H1 (cell line): Measurements from ENCODE around the gene AQP11. TPM values are rescaled to one million over a fixed set of nuclear protein-coding genes. Genes with fewer than 3 reads are reported as not detected.

ENCODE experiments used
- CTCF ChIA-PET: fragments of 300-600 bp; sonication (Branson Sonifier 250); formaldehyde crosslinking; loops from one replicate; lab custom pipeline; 2021; ENCODE audit not compliant: partially characterized antibody; lab: Charles Lee
- POLR2A ChIA-PET: fragments of 300-600 bp; sonication (Branson Sonifier 250); formaldehyde crosslinking; loops from one replicate; lab custom pipeline; 2021; ENCODE audit warnings: inconsistent platforms; ENCODE audit not compliant: partially characterized antibody; lab: Charles Lee
- DNase-seq, 2 experiments: peaks; one replicate each; pipeline versions ENCODE4 v3.0.0 to v3.0.0-alpha.2; 2010 to 2022; ENCODE audit warnings: low spot score in 2 of 2, low read depth in 1 of 2, mixed read lengths in 1 of 2
- FAIRE-seq: peaks from 2 replicates; lab custom pipeline; 2011; peaks lifted over from hg19 to GRCh38; lab: Jason Lieb, UNC
- H2AFZ ChIP-seq: 2 replicates; pipeline ENCODE4 v1.8.1; 2012; ENCODE audit warnings: low read length, inconsistent platforms
- H2AK5ac ChIP-seq: 2 replicates; pipeline ENCODE4 v1.6.1; 2013; ENCODE audit warnings: low read depth, low read length
- H2BK120ac ChIP-seq: replicated peaks from 2 replicates; pipeline ENCODE3; 2013; ENCODE audit warnings: low read depth, low read length, inconsistent platforms
- H2BK12ac ChIP-seq: 2 replicates; pipeline ENCODE4 v1.6.1; 2013; ENCODE audit warnings: low read depth, low read length
- H2BK15ac ChIP-seq: 2 replicates; pipeline ENCODE4 v1.6.1; 2013; ENCODE audit warnings: low read length
- H2BK20ac ChIP-seq: 2 replicates; pipeline ENCODE4 v1.6.1; 2013; ENCODE audit warnings: low read length
- H2BK5ac ChIP-seq: 2 replicates; pipeline ENCODE4 v1.6.1; 2013; ENCODE audit warnings: low read depth, low read length
- H3K14ac ChIP-seq: 2 replicates; pipeline ENCODE4 v1.6.1; 2013; ENCODE audit warnings: inconsistent platforms; ENCODE audit not compliant: insufficient read length
- H3K18ac ChIP-seq: 2 replicates; pipeline ENCODE4 v1.6.1; 2013; ENCODE audit warnings: low read length; ENCODE audit errors: extremely low read depth
- H3K23ac ChIP-seq: 2 replicates; pipeline ENCODE4 v1.6.1; 2013; ENCODE audit warnings: inconsistent platforms; ENCODE audit not compliant: insufficient read length
- H3K23me2 ChIP-seq: 2 replicates; pipeline ENCODE4 v1.6.1; 2013; ENCODE audit warnings: low read depth, low read length
- H3K27ac ChIP-seq: 2 replicates; pipeline ENCODE4 v1.6.1; 2011; ENCODE audit warnings: low read depth, low read length, inconsistent platforms
- H3K27me3 ChIP-seq, 4 experiments: replicated peaks in 1 of 4; 1 replicate in 1 of 4; 2 replicates in 3 of 4; pipeline versions ENCODE4 v1.6.1 to v1.8.1; 2011 to 2013; ENCODE audit warnings: low read length in 3 of 4, mild to moderate bottlenecking in 3 of 4, inconsistent platforms in 2 of 4, mixed read lengths in 2 of 4, moderate library complexity in 1 of 4; ENCODE audit not compliant: control insufficient read depth in 3 of 4, insufficient read depth in 3 of 4; ENCODE audit errors: extremely low read depth in 1 of 4
- H3K36me3 ChIP-seq, 4 experiments: 2 replicates each; pipeline versions ENCODE4 v1.6.1 to v1.8.1; 2011 to 2013; ENCODE audit warnings: mild to moderate bottlenecking in 4 of 4, low read length in 3 of 4, moderate library complexity in 2 of 4, control low read depth in 1 of 4, inconsistent platforms in 1 of 4; ENCODE audit not compliant: insufficient read depth in 4 of 4, control insufficient read depth in 2 of 4
- H3K4ac ChIP-seq: replicated peaks from 2 replicates; pipeline ENCODE3; 2013; ENCODE audit warnings: low read length, low read depth, mixed read lengths, inconsistent platforms; ENCODE audit not compliant: insufficient read length
- H3K4me1 ChIP-seq, 4 experiments: replicated peaks in 1 of 4; 1 replicate in 1 of 4; 2 replicates in 3 of 4; pipeline versions ENCODE4 v1.6.1 to v1.8.1; 2011 to 2013; ENCODE audit warnings: low read length in 3 of 4, inconsistent platforms in 2 of 4, mixed read lengths in 1 of 4; ENCODE audit not compliant: insufficient read depth in 4 of 4, control insufficient read depth in 3 of 4
- H3K4me2 ChIP-seq, 2 experiments: 2 replicates each; pipeline versions ENCODE4 v1.6.1 to v1.8.1; 2011 to 2013; ENCODE audit warnings: low read depth in 2 of 2, low read length in 2 of 2, control low read depth in 1 of 2, inconsistent platforms in 1 of 2, mild to moderate bottlenecking in 1 of 2; ENCODE audit not compliant: insufficient read depth in 1 of 2
- H3K4me3 ChIP-seq, 4 experiments: fragments of 200-600, 300-600 bp in 1 of 4; sonication (generic), shearing (Covaris generic), sonication (Bioruptor Twin) in 1 of 4; 2 replicates each; pipeline versions ENCODE4 v1.5.1 to v1.8.1; 2011 to 2016; ENCODE audit warnings: low read length in 4 of 4, low read depth in 3 of 4, control low read depth in 2 of 4, inconsistent platforms in 2 of 4, mild to moderate bottlenecking in 2 of 4, mixed read lengths in 1 of 4, moderate library complexity in 1 of 4; ENCODE audit not compliant: insufficient read depth in 2 of 4; ENCODE audit errors: extremely low read depth in 1 of 4
- H3K56ac ChIP-seq: replicated peaks from 2 replicates; pipeline ENCODE3; 2013; ENCODE audit warnings: low read depth, mild to moderate bottlenecking, mixed read lengths, low read length, inconsistent platforms; ENCODE audit not compliant: insufficient read length
- H3K79me1 ChIP-seq: 2 replicates; pipeline ENCODE4 v1.6.1; 2013; ENCODE audit warnings: low read depth, low read length, control low read depth
- H3K79me2 ChIP-seq, 2 experiments: 2 replicates each; pipeline versions ENCODE4 v1.6.1 to v1.8.1; 2012 to 2013; ENCODE audit warnings: low read length in 2 of 2, mild to moderate bottlenecking in 2 of 2, inconsistent platforms in 1 of 2; ENCODE audit not compliant: insufficient read depth in 2 of 2, control insufficient read depth in 1 of 2
- H3K9ac ChIP-seq, 4 experiments: replicated peaks in 1 of 4; 1 replicate in 1 of 4; 2 replicates in 3 of 4; pipeline versions ENCODE4 v1.6.1 to v1.8.1; 2011 to 2013; ENCODE audit warnings: low read depth in 3 of 4, low read length in 3 of 4, control low read depth in 2 of 4, mild to moderate bottlenecking in 2 of 4, moderate library complexity in 2 of 4, inconsistent platforms in 1 of 4; ENCODE audit errors: extremely low read depth in 1 of 4
- H3K9me3 ChIP-seq, 2 experiments: 2 replicates each; pipeline versions ENCODE4 v1.6.1 to v1.8.1; 2012 to 2013; ENCODE audit warnings: mild to moderate bottlenecking in 2 of 2, moderate library complexity in 2 of 2, control low read depth in 1 of 2, inconsistent platforms in 1 of 2, low read depth in 1 of 2, low read length in 1 of 2, mixed read lengths in 1 of 2; ENCODE audit not compliant: insufficient read depth in 2 of 2
- H4K20me1 ChIP-seq, 2 experiments: replicated peaks in 1 of 2; 2 replicates each; pipeline versions ENCODE3 to v1.8.1; 2011 to 2013; ENCODE audit warnings: inconsistent platforms in 2 of 2, low read length in 2 of 2, mild to moderate bottlenecking in 1 of 2; ENCODE audit not compliant: insufficient read depth in 2 of 2, control insufficient read depth in 1 of 2
- H4K5ac ChIP-seq: 2 replicates; pipeline ENCODE4 v1.6.1; 2013; ENCODE audit warnings: low read length, low read depth, mixed read lengths, inconsistent platforms; ENCODE audit not compliant: insufficient read length
- H4K8ac ChIP-seq: 2 replicates; pipeline ENCODE4 v1.8.0; 2013; ENCODE audit warnings: mild to moderate bottlenecking, moderate library complexity, low read length, inconsistent platforms; ENCODE audit not compliant: insufficient read depth; ENCODE audit errors: extremely low read depth
- H4K91ac ChIP-seq: replicated peaks from 2 replicates; pipeline ENCODE3; 2013; ENCODE audit warnings: low read length, mixed read lengths, inconsistent platforms; ENCODE audit not compliant: insufficient read length
- BACH1 ChIP-seq: IDR thresholded peaks from 2 replicates; pipeline ENCODE4 v1.6.1; 2012; ENCODE audit warnings: low read length, improper control_type of control experiment
- CBX5 ChIP-seq: fragments of 300-800, 300-1000 bp; sonication (generic); IDR thresholded peaks from 2 replicates; pipeline ENCODE4 v1.7.1; 2016; ENCODE audit warnings: antibody characterized with exemption, low read length, low read depth
- CREB1 ChIP-seq: IDR thresholded peaks from 2 replicates; pipeline ENCODE4 v1.6.1; 2012; ENCODE audit warnings: inconsistent platforms
- EGR1 ChIP-seq: IDR thresholded peaks from 2 replicates; pipeline ENCODE4 v1.6.1; 2011; ENCODE audit warnings: low read depth, low read length, borderline replicate concordance
- EZH2 ChIP-seq: fragments of 200-600 bp; sonication (generic); IDR thresholded peaks from 2 replicates; pipeline ENCODE4 v1.7.1; 2012; ENCODE audit warnings: low read depth, mild to moderate bottlenecking, moderate library complexity, low read length, inconsistent platforms; ENCODE audit not compliant: severe bottlenecking
- FOSL1 ChIP-seq: IDR thresholded peaks from 2 replicates; pipeline ENCODE4 v1.6.1; 2011; ENCODE audit warnings: mild to moderate bottlenecking, low read depth, low read length, moderate library complexity; ENCODE audit not compliant: insufficient read depth
- KDM4A ChIP-seq: IDR thresholded peaks from one replicate; pipeline ENCODE4 v1.7.1; 2012; ENCODE audit warnings: low read depth, mild to moderate bottlenecking, moderate library complexity, low read length, inconsistent platforms; ENCODE audit not compliant: severe bottlenecking
- SIX5 ChIP-seq: IDR thresholded peaks from 2 replicates; pipeline ENCODE4 v1.6.1; 2011; ENCODE audit warnings: mild to moderate bottlenecking, low read depth, low read length
- SP4 ChIP-seq: IDR thresholded peaks from 2 replicates; pipeline ENCODE4 v1.6.1; 2012; ENCODE audit warnings: low read length, inconsistent platforms
- ZNF274 ChIP-seq: IDR thresholded peaks from 2 replicates; pipeline ENCODE4 v1.7.0; 2012; ENCODE audit warnings: low read length, borderline replicate concordance; ENCODE audit errors: extremely low read depth
- WGBS, 2 experiments: shearing (Covaris generic) in 1 of 2; methylation state at CpG; one replicate each; pipeline versions ENCODE4 v1.1.6 to v1.1.7; 2013 to 2015; ENCODE audit warnings: low lambda C conversion rate in 2 of 2, mixed read lengths in 2 of 2, inconsistent platforms in 1 of 2, low coverage in 1 of 2, missing lambda C conversion rate in 1 of 2; ENCODE audit not compliant: insufficient replicate concordance in 2 of 2, insufficient coverage in 1 of 2, insufficient read length in 1 of 2; ENCODE audit errors: extremely low coverage in 1 of 2, missing lambda C conversion rate in 1 of 2; 5-methylcytosine and 5-hydroxymethylcytosine counted together
- polyA plus RNA-seq, 7 experiments: library from polyadenylated mRNA; depleted of rRNA in 3 of 7; stranded (reverse) in 5 of 7; unstranded in 2 of 7; fragments of >200 nt in 5 of 7; fragments of 200-250 nt in 2 of 7; gene quantifications; 1 replicate in 5 of 7; 2 replicates in 1 of 7; 4 replicates in 1 of 7; pipeline versions ENCODE4 v1.2.1 to v1.2.3, GENCODE V29; 2011 to 2013; ENCODE audit warnings: missing spikeins in 2 of 7, mixed read lengths in 2 of 7
- total RNA-seq: library from RNA; stranded (reverse); fragmentation: NEBNext Ultra II Directional; extraction: Animal tissue kit (Norgen Biotek cat#: 25700); gene quantifications from 2 replicates; pipeline ENCODE4 v1.2.1, GENCODE V29; 2021
- TF ChIP-seq, protein P1 (sequence below), 3 experiments: IDR thresholded peaks; 1 replicate in 2 of 3; 2 replicates in 1 of 3; pipeline versions ENCODE4 v1.5.1 to v1.6.1; 2011; ENCODE audit warnings: low read length in 3 of 3, mild to moderate bottlenecking in 3 of 3, inconsistent platforms in 2 of 3, low read depth in 1 of 3, moderate library complexity in 1 of 3; ENCODE audit not compliant: insufficient read depth in 1 of 3; ENCODE audit errors: control extremely low read depth in 1 of 3
- TF ChIP-seq, protein P2 (sequence below): IDR thresholded peaks from 2 replicates; pipeline ENCODE4 v1.6.1; 2012; ENCODE audit warnings: inconsistent platforms

AQP11 gene
- total and polyA plus RNA-seq, 2 of the 8 experiments (the other 6 are each of a cell fraction or from before 2014, with no cell fraction given), result 1.1 to 1.6 TPM

DNA sequence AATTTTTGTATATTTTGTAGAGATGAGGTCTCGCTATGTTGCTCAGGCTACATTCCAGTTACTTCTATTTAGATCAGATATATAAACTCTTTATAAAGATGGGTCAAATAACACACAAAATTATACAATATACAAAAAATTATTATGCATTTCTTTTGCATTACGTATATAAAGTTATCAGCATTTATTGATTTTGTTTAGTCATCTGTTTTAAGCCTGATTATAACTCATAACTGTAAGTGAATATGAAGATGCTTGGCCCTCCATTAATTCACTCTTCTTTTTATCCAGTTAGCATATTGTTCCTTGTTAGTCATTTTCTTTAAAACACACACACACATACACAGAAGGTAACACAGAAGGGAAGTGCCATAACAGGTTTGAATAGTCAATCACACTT, 14.5 kb downstream of the AQP11 start:
- Histone ChIP-seq H3K4ac (no peak overlapping the region), H3K23me2 (no peaks in the 10 kb centered on the region), H3K79me1 (no peaks in the 10 kb centered on the region), H3K27ac (no peak overlapping the region), H3K4me1 (no peaks in the 10 kb centered on the region; a peak in 1 of 7 replicates), H2BK120ac (no peak overlapping the region), H4K20me1 (peaks cover 0 to 2% of the 10 kb centered on the region in 2 experiments), H3K79me2 (no peaks in the 10 kb centered on the region), H3K27me3 (no peaks in the 10 kb centered on the region), H3K36me3 (peaks cover 0 to 29% (median 9%) of the 10 kb centered on the region in 4 experiments; a peak in 3 of 8 replicates), H3K14ac (no peak overlapping the region), H2BK5ac (no peak overlapping the region), H4K5ac (no peak overlapping the region), H3K23ac (no peak overlapping the region), H2BK15ac (no peak overlapping the region), H3K9ac (no peak overlapping the region), H3K4me3 (no peak overlapping the region), H4K8ac (no peak overlapping the region), H3K4me2 (no peak overlapping the region), H2AFZ (no peak overlapping the region), H2BK12ac (no peak overlapping the region), H2AK5ac (no peak overlapping the region), H4K91ac (no peak overlapping the region), H3K56ac (no peak overlapping the region), H3K18ac (no peak overlapping the region), H3K9me3 (no peaks in the 10 kb centered on the region), H2BK20ac (no peak overlapping the region)
- WGBS, 2 experiments, result 92% methylated on average over 2 of the region's 2 CpGs; no CpG with 5 or more reads in 1 of the 2 experiments
- DNase-seq, result no peak
- CTCF ChIA-PET, result interaction anchor here (1.2 to 1.8 kb wide), 2 partner anchors 9 to 134 kb away, joined by 4 to 6 read pairs; no protein-coding TSS in a partner anchor
- POLR2A ChIA-PET, result interaction anchor here (0.7 kb wide), 1 partner anchor 26 kb away, joined by 3 read pairs; no protein-coding TSS in a partner anchor
- no peak for FAIRE-seq
- TF ChIP-seq, protein P1, sequence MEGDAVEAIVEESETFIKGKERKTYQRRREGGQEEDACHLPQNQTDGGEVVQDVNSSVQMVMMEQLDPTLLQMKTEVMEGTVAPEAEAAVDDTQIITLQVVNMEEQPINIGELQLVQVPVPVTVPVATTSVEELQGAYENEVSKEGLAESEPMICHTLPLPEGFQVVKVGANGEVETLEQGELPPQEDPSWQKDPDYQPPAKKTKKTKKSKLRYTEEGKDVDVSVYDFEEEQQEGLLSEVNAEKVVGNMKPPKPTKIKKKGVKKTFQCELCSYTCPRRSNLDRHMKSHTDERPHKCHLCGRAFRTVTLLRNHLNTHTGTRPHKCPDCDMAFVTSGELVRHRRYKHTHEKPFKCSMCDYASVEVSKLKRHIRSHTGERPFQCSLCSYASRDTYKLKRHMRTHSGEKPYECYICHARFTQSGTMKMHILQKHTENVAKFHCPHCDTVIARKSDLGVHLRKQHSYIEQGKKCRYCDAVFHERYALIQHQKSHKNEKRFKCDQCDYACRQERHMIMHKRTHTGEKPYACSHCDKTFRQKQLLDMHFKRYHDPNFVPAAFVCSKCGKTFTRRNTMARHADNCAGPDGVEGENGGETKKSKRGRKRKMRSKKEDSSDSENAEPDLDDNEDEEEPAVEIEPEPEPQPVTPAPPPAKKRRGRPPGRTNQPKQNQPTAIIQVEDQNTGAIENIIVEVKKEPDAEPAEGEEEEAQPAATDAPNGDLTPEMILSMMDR (IDR thresholded peaks at IDR 0.05; ENCODE audit: control extremely low read depth in 1 of 3, insufficient read depth in 1 of 3, low read depth in 1 of 3, low read length in 3 of 3), result no peak
- TF ChIP-seq SIX5 (no peak), CBX5 (no peak), CREB1 (no peak), KDM4A (no peak), EZH2 (no peak), BACH1 (no peak), EGR1 (no peak), FOSL1 (no peak), SP4 (no peak), ZNF274 (no peak)
- TF ChIP-seq, protein P2, sequence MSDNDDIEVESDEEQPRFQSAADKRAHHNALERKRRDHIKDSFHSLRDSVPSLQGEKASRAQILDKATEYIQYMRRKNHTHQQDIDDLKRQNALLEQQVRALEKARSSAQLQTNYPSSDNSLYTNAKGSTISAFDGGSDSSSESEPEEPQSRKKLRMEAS, result no peak
